Endothelial cell of hepatic sinusoid (primary cell): ENCODE results near the gene INAFM2.

Experiments
- in situ Hi-C: cut with HindIII; loops from 2 replicates; pipeline ENCODE4 v1.10.0; 2017; ENCODE audit warnings: low sequenced_read_pairs

INAFM2 gene

DNA sequence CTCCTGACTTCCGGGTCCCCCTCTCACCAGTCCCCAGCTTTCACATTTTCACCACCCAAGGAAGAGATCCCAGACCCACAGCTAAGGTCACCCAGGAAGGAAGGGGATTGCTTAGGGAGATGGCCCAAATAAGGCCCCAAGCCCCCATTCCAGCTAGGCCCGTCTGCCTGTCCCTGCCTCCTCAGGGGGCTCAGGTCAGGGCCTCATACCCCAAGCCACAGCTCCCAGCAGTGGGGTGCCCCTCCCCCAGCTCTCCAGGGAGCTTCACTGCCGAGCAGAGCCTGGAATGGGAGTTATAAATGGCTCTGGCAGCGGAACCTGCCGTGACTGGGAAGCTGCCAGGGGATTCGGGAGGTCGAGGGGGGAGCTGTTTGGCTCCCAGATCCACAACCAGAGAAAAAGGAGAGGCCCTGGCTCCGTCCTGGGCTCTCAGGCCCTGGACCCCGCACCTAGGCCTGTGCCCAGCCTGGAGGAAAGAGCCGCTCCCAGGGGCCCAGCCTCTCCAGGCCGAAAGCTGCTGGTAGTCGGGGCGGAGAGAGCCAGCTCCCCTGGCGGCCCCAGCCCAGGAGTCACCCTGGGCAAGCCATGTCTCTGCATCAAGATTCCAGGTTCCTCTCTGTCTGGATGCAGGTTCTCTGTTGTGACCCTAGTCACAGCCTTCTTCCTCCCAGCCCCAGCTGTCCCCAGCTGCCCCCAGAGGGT, 16.7 kb downstream of the INAFM2 start:
- in situ Hi-C loops = no loop called here

GRCh38 chr15:40340740-40341400, 17.4 kb downstream of the INAFM2 start, which contains the start of gene CCDC9B:
TSS of gene CCDC9B (minus strand) at chr15:40340939. CDS start at chr15:40340819, 120 bp downstream.
- in situ Hi-C loops = no loop called here

DNA sequence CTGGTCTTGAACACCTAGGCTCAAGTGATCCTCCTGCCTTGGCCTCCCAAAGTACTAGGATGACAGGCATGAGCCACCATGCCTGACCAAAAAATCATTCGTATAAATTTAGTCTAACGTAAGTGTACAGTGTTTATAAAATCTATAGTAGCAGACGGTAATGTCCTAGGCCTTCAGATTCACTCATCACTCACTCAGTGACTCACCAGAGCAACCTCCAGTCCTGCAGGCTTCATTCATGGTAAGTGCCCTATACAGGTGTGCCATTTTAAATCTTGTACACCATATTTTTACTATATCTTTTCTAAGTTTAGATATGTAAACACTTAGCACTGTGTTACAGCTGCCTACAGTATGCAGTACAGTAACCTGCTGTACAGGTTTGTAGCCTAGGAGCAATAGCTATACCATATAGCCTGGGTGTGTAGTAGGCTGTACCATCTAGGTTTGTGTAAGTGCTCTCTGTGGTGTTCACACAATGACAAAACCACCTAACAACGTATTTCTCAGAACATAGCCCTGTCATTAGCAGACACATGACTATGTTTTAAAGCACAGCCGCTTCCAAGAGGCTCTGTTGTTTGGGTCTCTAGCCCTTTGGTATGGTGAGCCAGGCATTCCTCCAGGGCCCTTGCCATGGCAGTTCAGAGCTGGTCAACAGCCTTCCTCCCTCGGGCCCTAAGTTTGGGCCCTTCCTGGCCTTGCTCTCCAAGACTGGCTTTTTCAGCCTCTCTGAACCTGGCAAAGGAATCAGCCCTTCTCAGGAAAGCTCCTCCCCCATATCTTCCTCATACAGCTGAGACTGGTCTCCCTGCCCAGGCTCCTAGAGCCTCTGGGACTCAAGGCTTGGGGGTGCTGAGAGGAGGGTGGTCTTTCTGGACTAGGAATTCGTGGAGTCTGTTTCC, 19.2 kb downstream of the INAFM2 start:
- in situ Hi-C loops = no loop called here

GRCh38 chr15:40343512-40343911, 20.0 kb downstream of the INAFM2 start:
- in situ Hi-C loops = no loop called here

GRCh38 chr15:40344217-40344616, 20.7 kb downstream of the INAFM2 start:
- in situ Hi-C loops = no loop called here

- in situ Hi-C loops = no loop called here
These were observed 21.2 kb downstream of the INAFM2 start for GRCh38 chr15:40344631-40345120.

GRCh38 chr15:40345225-40345866, 21.9 kb downstream of the INAFM2 start:
- in situ Hi-C loops = no loop called here

GRCh38 chr15:40345867-40346578, 22.5 kb downstream of the INAFM2 start:
- in situ Hi-C loops = no loop called here

- in situ Hi-C loops = no loop called here
These were observed 23.4 kb downstream of the INAFM2 start for GRCh38 chr15:40346579-40347558.

GRCh38 chr15:40347559-40348473, 24.3 kb downstream of the INAFM2 start:
- in situ Hi-C loops = no loop called here

DNA sequence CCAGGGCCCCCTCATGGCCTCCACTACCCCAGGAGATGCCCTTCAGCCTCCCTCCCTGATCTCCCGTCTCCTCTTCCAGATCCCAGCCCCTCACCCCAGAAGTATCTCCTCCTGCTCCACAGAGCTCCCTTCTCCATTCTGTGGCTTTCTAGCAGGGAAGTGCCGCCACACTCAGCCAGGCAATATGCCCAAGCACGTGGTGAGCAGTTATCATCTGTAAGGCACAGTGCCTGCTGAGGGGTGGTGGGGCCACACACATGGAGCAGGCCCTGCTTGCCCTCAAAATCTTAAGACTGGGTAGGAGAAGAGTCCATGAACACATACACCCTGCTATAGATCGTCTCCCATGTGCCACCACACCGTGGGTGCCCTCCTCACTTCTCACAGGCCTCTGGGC, 25.0 kb downstream of the INAFM2 start:
- in situ Hi-C loops = no loop called here

DNA sequence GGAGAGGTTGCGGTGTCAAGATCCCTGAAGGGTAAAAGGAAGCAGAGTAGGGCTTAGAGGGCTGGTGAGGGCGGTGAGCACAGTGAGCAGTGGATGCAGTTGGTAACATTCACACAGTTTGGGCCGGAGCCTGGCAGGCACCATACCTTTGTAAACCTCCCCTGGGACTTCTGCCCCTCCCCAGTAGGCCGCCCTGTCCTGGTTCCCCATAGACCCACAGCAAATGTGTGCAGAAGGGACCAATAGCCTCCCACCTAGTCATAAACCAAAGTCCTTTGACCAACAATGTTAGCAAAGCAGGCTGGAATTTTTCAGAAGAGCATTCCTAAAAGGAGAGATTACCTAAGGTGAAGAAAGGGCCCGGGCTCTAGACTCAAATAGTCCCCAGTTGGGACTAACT, 25.7 kb downstream of the INAFM2 start:
- in situ Hi-C loops = no loop called here

DNA sequence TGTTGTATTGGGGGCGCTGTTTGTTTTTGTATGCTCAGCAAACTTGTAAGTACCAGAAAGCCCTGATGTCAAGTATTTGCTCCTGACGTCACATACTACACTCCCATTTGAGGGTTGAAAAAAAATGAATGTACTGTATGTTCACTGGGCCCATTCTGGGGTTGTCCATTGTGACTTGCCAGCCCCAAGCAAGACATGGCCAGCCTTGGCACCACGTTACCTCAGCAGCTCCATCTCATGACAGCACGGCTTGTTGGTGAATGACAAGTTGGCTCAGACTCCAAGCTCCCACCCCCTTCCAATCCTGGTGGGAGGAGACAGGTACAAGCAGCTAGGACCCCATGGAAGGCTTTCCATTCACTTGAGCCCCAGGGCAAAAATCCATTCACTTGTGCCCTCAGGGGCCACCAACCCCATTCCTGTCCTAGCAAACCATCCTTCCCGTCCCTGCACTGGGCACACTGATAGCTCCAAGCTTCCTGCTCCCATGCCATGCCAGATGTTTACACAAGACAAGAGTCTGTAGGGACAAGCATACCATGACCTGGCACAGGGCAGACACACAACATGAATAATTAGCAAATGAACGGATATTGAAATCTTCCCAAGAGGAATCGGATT, 28.9 kb downstream of the INAFM2 start:
- in situ Hi-C loops = no loop called here

DNA sequence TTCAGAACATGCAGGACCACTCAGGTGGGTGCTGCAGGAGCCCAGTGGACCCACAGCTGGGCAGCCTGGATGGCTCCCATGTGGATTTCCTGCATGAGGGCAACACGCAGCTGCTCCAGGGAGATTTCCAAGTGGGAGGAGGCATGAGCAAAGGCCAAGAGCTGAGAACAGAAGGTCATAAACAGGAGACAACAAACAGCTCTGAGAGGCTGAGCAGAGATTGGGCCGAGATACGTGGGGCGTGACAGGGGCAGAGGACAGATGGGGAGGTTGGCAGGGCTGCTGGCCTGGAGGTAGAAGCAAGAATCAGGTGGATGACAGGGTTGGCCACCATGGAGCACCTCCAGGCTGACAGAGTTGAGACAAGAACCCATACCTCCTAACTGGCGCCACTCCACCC, 30.2 kb downstream of the INAFM2 start:
- in situ Hi-C loops = no loop called here

GRCh38 chr15:40354408-40355171, 31.1 kb downstream of the INAFM2 start:
- in situ Hi-C loops = loop anchor here (5.0 kb wide), 2 partner anchors 32 to 68 kb away; partner anchors contain the start of gene INAFM2

- in situ Hi-C loops = loop anchor here (5.0 kb wide), 2 partner anchors 34 to 66 kb away; partner anchors contain the start of gene INAFM2
These were observed 32.6 kb downstream of the INAFM2 start for GRCh38 chr15:40355976-40356585.
